SK-N-SH (cell line): ENCODE measurements around the gene TMOD4. TPM values are rescaled to one million over a fixed set of nuclear protein-coding genes. Genes with fewer than 3 reads are reported as not detected.

ENCODE experiments used
- CTCF ChIA-PET: fragments of 300-600, 350-600 bp; formaldehyde crosslinking; extraction: SDS; loops from one replicate; lab custom pipeline; 2021; lab: Yijun Ruan, JAX
- POLR2A ChIA-PET: fragments of 350-600 bp; sonication (Branson Sonifier 250); formaldehyde crosslinking; extraction: SDS; loops from one replicate; lab custom pipeline; 2020; ENCODE audit warnings: antibody characterized with exemption, inconsistent platforms; lab: Yijun Ruan, JAX
- DNase-seq: peaks from one replicate; pipeline ENCODE4 v3.0.0; 2012
- H2AFZ ChIP-seq: fragments of 200-600 bp; sonication (generic); 2 replicates; pipeline ENCODE4 v1.8.1; 2016; ENCODE audit warnings: antibody characterized with exemption, mild to moderate bottlenecking, low read depth
- H3F3A ChIP-seq: fragments of 200-600 bp; sonication (generic); replicated peaks from 2 replicates; pipeline ENCODE3; 2016; ENCODE audit warnings: antibody characterized with exemption, mild to moderate bottlenecking; ENCODE audit not compliant: insufficient read depth
- H3K27ac ChIP-seq, 2 experiments: fragments of 200-500 bp in 1 of 2; fragments of 200-600 bp in 1 of 2; sonication (Bioruptor generic) in 1 of 2; sonication (generic), shearing (Covaris generic) in 1 of 2; 2 replicates each; pipeline versions ENCODE4 v1.5.1 to v1.6.1; 2014 to 2016; ENCODE audit warnings: low read depth in 2 of 2, inconsistent platforms in 1 of 2, low read length in 1 of 2, mild to moderate bottlenecking in 1 of 2, mixed read lengths in 1 of 2
- H3K27me3 ChIP-seq: fragments of 200-600 bp; sonication (generic), shearing (Covaris generic); 2 replicates; pipeline ENCODE4 v1.6.1; 2016; ENCODE audit warnings: mixed run types; ENCODE audit not compliant: insufficient read depth
- H3K36me3 ChIP-seq, 2 experiments: fragments of 200-500 bp in 1 of 2; fragments of 200-600 bp in 1 of 2; sonication (Bioruptor generic) in 1 of 2; sonication (generic) in 1 of 2; replicated peaks in 1 of 2; 2 replicates each; pipeline versions ENCODE3 to v1.5.1; 2014 to 2016; ENCODE audit warnings: low read length in 1 of 2, mild to moderate bottlenecking in 1 of 2; ENCODE audit not compliant: insufficient read depth in 2 of 2, control insufficient read depth in 1 of 2
- H3K4me1 ChIP-seq, 2 experiments: fragments of 200-500 bp in 1 of 2; fragments of 200-600 bp in 1 of 2; sonication (Bioruptor generic) in 1 of 2; sonication (generic), shearing (Covaris generic) in 1 of 2; 2 replicates each; pipeline versions ENCODE4 v1.5.1 to v1.6.1; 2014 to 2016; ENCODE audit warnings: low read depth in 1 of 2, low read length in 1 of 2, mixed run types in 1 of 2; ENCODE audit not compliant: insufficient read depth in 2 of 2, control insufficient read depth in 1 of 2
- H3K4me2 ChIP-seq: fragments of 200-600 bp; sonication (generic), shearing (Covaris generic); 2 replicates; pipeline ENCODE4 v1.6.1; 2017; ENCODE audit warnings: mixed run types
- H3K4me3 ChIP-seq, 2 experiments: fragments of 200-500 bp in 1 of 2; fragments of 200-600 bp in 1 of 2; sonication (Bioruptor generic) in 1 of 2; sonication (generic), shearing (Covaris generic) in 1 of 2; 2 replicates each; pipeline versions ENCODE4 v1.5.1 to v1.8.1; 2014 to 2016; ENCODE audit warnings: low read depth in 2 of 2, inconsistent platforms in 1 of 2, low read length in 1 of 2, mild to moderate bottlenecking in 1 of 2, mixed read lengths in 1 of 2, moderate library complexity in 1 of 2
- H3K79me2 ChIP-seq: fragments of 200-600 bp; sonication (generic); 2 replicates; pipeline ENCODE4 v1.8.1; 2017; ENCODE audit warnings: mild to moderate bottlenecking; ENCODE audit not compliant: insufficient read depth
- H3K9ac ChIP-seq: fragments of 200-600 bp; sonication (generic); 2 replicates; pipeline ENCODE4 v1.6.1; 2017; ENCODE audit warnings: mixed run types
- H3K9me2 ChIP-seq: fragments of 200-600 bp; sonication (generic); 2 replicates; pipeline ENCODE4 v1.6.1; 2017; ENCODE audit warnings: mixed run types
- H3K9me3 ChIP-seq: fragments of 200-600 bp; sonication (generic); 2 replicates; pipeline ENCODE4 v1.6.1; 2017; ENCODE audit warnings: mixed run types, mild to moderate bottlenecking, moderate library complexity
- H4K20me1 ChIP-seq: fragments of 200-600 bp; sonication (generic); 2 replicates; pipeline ENCODE4 v1.6.1; 2017; ENCODE audit warnings: mild to moderate bottlenecking, mixed run types; ENCODE audit not compliant: insufficient read depth
- CHD2 ChIP-seq: fragments of 150-350 bp; IDR thresholded peaks from 2 replicates; pipeline ENCODE4 v1.6.1; 2018; ENCODE audit warnings: low read length; ENCODE audit not compliant: partially characterized antibody
- EZH2phosphoT487 ChIP-seq: fragments of 200-600 bp; sonication (generic); IDR thresholded peaks from 2 replicates; pipeline ENCODE4 v1.6.1; 2017; ENCODE audit warnings: low read depth, mixed run types, mild to moderate bottlenecking, antibody characterized with exemption, moderate library complexity, borderline replicate concordance
- FOSL2 ChIP-seq: IDR thresholded peaks from 2 replicates; pipeline ENCODE4 v1.4.0; 2012; ENCODE audit warnings: low read depth, mild to moderate bottlenecking, moderate library complexity, borderline replicate concordance
- FOXM1 ChIP-seq: IDR thresholded peaks from 2 replicates; pipeline ENCODE4 v1.4.0; 2012; ENCODE audit warnings: low read depth, mild to moderate bottlenecking
- GATA2 ChIP-seq: sonication (generic); formaldehyde crosslinking; IDR thresholded peaks from 2 replicates; pipeline ENCODE4 v1.5.0; 2020; ENCODE audit warnings: mild to moderate bottlenecking, missing genetic modification reagents
- MAX ChIP-seq: IDR thresholded peaks from 2 replicates; pipeline ENCODE4 v1.4.0; 2012; ENCODE audit warnings: low read depth
- MXI1 ChIP-seq: IDR thresholded peaks from 2 replicates; pipeline ENCODE4 v1.6.1; 2012; ENCODE audit warnings: mild to moderate bottlenecking, low read depth, low read length, improper control_type of control experiment
- NFIC ChIP-seq: IDR thresholded peaks from 2 replicates; pipeline ENCODE4 v1.4.0; 2012; ENCODE audit warnings: borderline replicate concordance
- NRF1 ChIP-seq: IDR thresholded peaks from 2 replicates; pipeline ENCODE4 v1.6.1; 2012; ENCODE audit warnings: low read depth, mild to moderate bottlenecking, low read length
- RCOR1 ChIP-seq: fragments of 150-350 bp; IDR thresholded peaks from 2 replicates; pipeline ENCODE4 v1.6.1; 2017; ENCODE audit warnings: antibody characterized with exemption, low read length
- REST ChIP-seq: IDR thresholded peaks from 2 replicates; pipeline ENCODE4 v1.6.1; 2012; ENCODE audit warnings: mild to moderate bottlenecking, low read depth, low read length, moderate library complexity
- RXRA ChIP-seq: IDR thresholded peaks from 2 replicates; pipeline ENCODE4 v1.4.0; 2012; ENCODE audit warnings: low read depth, mild to moderate bottlenecking, borderline replicate concordance
- SMC3 ChIP-seq: IDR thresholded peaks from 2 replicates; pipeline ENCODE4 v1.6.1; 2012; ENCODE audit warnings: low read depth, low read length, improper control_type of control experiment
- TAF1 ChIP-seq: IDR thresholded peaks from 2 replicates; pipeline ENCODE4 v1.6.1; 2012; ENCODE audit warnings: low read depth, mild to moderate bottlenecking, low read length, moderate library complexity, borderline replicate concordance
- TCF12 ChIP-seq: IDR thresholded peaks from 2 replicates; pipeline ENCODE4 v1.4.0; 2012
- TEAD4 ChIP-seq: IDR thresholded peaks from 2 replicates; pipeline ENCODE4 v1.4.0; 2012; ENCODE audit warnings: mild to moderate bottlenecking, borderline replicate concordance; ENCODE audit not compliant: insufficient read depth
- USF1 ChIP-seq: IDR thresholded peaks from 2 replicates; pipeline ENCODE4 v1.4.0; 2012; ENCODE audit warnings: low read depth, borderline replicate concordance
- YY1 ChIP-seq: IDR thresholded peaks from 2 replicates; pipeline ENCODE4 v1.4.0; 2012; ENCODE audit warnings: low read depth, mild to moderate bottlenecking
- WGBS: methylation state at CpG from one replicate; pipeline ENCODE4 v1.1.6; 2017; ENCODE audit warnings: low lambda C conversion rate; 5-methylcytosine and 5-hydroxymethylcytosine counted together
- polyA plus RNA-seq, 3 experiments: library from polyadenylated mRNA; depleted of rRNA; stranded (reverse); fragments of >200 nt; gene quantifications; 2 replicates each; pipeline ENCODE4 v1.2.3, GENCODE V29; 2012
- TF ChIP-seq, protein P1 (sequence below): IDR thresholded peaks from 2 replicates; pipeline ENCODE4 v1.4.0; 2012; ENCODE audit warnings: low read depth, borderline replicate concordance

TMOD4 gene
- polyA plus RNA-seq, 1 of the 3 experiments (the other 2 are of a cell fraction), result 0.59 TPM

DNA sequence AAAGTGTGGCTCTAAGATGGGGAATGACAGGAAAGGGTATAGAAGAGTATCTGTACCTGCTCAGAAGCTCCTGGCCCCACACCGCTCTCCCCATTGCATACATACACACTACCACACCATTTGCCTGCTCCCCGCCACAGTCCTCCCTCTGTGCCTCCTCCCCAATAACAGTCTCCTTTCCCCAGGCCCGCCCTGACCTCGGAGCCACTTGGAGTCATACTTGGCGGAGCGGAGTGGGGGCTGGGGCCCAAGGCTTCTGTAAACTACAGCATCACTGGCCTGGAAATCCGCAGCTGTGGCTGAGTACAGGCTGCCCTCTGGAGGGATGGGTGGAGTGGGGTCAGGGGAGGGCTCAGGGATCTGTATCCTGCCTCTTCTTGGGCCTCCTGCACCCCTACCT lies 38.0 kb downstream of the TMOD4 start:
- DNase-seq, result no peak
- Histone ChIP-seq H3K9ac (no peak overlapping the region), H3K27ac (no peak overlapping the region), H3K79me2 (no peaks in the 10 kb centered on the region), H3K9me2 (no peaks in the 10 kb centered on the region), H3K4me3 (no peak overlapping the region), H3K4me2 (no peak overlapping the region), H3F3A (no peaks in the 10 kb centered on the region), H3K27me3 (no peaks in the 10 kb centered on the region), H4K20me1 (no peaks in the 10 kb centered on the region), H2AFZ (no peak overlapping the region), H3K36me3 (no peaks in the 10 kb centered on the region), H3K4me1 (no peaks in the 10 kb centered on the region), H3K9me3 (no peaks in the 10 kb centered on the region)
- ChIA-PET CTCF (no interaction called here), POLR2A (no interaction called here)
- TF ChIP-seq FOSL2, result no peak
- TF ChIP-seq MAX, result no peak
- no peak for TF ChIP-seq USF1
- WGBS, result 88% methylated on average over 7 of the region's 7 CpGs

DNA sequence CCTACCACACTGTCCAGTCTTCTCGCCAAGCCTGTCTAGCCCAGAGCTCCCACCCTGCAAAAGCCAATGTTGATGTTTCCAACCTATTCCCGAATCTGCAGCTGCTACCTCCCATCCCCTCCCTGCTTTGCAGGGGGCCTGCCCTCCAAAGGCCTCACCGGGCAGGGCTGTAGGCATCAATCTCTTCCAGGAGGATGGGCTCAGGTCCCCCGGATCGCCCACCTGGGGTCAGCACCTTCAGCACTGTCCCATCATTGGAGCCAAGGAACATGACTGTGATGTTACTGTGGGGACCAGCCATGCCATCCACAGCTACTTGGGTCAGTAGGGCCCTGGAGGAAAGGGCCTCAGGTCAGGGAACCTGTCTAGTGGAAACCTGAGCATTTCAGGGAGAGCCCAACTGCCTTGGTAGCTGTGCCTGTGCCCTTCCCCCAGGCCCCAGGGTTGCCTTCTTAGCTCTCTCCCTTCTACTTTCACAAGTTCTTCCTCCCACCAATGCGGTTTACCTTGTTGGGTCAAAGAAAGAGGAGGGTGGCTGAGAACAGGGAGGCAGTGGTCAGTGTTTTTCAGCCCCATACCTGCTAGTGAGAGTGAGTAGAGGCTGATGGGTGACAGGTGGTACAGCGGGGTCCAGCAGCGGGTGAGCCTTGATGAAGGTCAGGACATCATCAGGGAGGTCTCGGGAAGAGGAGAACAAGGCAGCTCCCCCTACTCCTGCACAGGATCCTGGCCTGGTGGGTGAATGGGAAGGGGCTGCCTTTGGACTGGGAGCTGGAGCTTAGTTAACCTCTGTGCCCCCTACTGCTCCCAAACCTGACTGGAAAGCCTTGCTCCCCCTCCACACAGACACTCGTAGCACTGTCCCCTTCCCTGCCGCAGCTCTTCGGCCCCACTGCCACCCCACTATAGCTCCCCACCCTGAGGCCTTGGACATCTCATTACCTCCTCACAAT lies 40.1 kb downstream of the TMOD4 start:
- Histone ChIP-seq H3F3A (peaks cover under 1% of the 10 kb centered on the region), H3K27me3 (no peaks in the 10 kb centered on the region), H3K9me2 (no peaks in the 10 kb centered on the region), H3K27ac (no peak overlapping the region), H3K9ac (no peak overlapping the region), H3K4me2 (no peak overlapping the region), H4K20me1 (no peaks in the 10 kb centered on the region), H3K9me3 (no peaks in the 10 kb centered on the region), H3K4me1 (no peaks in the 10 kb centered on the region), H3K79me2 (no peaks in the 10 kb centered on the region), H3K36me3 (no peaks in the 10 kb centered on the region), H2AFZ (no peak overlapping the region), H3K4me3 (no peak overlapping the region)
- DNase-seq, result peak; percentile 17
- ChIA-PET CTCF (interaction anchor here (0.7 to 2.1 kb wide), 3 partner anchors 20 to 36 kb away, joined by 3 to 6 read pairs (median 4); partner anchors contain the start of gene TNFAIP8L2), POLR2A (interaction anchor here (0.6 kb wide), 1 partner anchor 408 kb away, joined by 3 read pairs; no protein-coding TSS in a partner anchor)
- WGBS, result 88% methylated on average over 11 of the region's 12 CpGs
- TF ChIP-seq TAF1 (no peak), CHD2 (no peak), MXI1 (no peak), EZH2phosphoT487 (no peak), YY1 (no peak), NRF1 (no peak), RXRA (no peak), TCF12 (no peak), SMC3 (no peak), RCOR1 (no peak), FOXM1 (no peak), REST (no peak), NFIC (no peak), TEAD4 (no peak), GATA2 (CRISPR knock-in tag) (no peak)
- TF ChIP-seq, protein P1, sequence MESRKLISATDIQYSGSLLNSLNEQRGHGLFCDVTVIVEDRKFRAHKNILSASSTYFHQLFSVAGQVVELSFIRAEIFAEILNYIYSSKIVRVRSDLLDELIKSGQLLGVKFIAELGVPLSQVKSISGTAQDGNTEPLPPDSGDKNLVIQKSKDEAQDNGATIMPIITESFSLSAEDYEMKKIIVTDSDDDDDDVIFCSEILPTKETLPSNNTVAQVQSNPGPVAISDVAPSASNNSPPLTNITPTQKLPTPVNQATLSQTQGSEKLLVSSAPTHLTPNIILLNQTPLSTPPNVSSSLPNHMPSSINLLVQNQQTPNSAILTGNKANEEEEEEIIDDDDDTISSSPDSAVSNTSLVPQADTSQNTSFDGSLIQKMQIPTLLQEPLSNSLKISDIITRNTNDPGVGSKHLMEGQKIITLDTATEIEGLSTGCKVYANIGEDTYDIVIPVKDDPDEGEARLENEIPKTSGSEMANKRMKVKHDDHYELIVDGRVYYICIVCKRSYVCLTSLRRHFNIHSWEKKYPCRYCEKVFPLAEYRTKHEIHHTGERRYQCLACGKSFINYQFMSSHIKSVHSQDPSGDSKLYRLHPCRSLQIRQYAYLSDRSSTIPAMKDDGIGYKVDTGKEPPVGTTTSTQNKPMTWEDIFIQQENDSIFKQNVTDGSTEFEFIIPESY, result no peak
